OCI-LY7 (cell line): ENCODE data around the gene ZNRF2.

Experiments
- CTCF ChIP-seq: fragments of 200-600 bp; sonication (generic); conservative IDR thresholded peaks from 2 replicates; pipeline ENCODE4 v1.5.1; 2014; ENCODE audit warnings: mild to moderate bottlenecking, antibody characterized with exemption, low read length, moderate library complexity, mixed read lengths
- EZH2phosphoT487 ChIP-seq: fragments of 200-600 bp; sonication (generic); IDR thresholded peaks from 2 replicates; pipeline ENCODE4 v1.6.1; 2018; ENCODE audit warnings: low read depth, borderline replicate concordance, mild to moderate bottlenecking, mixed run types, antibody characterized with exemption, low read length, moderate library complexity, mixed read lengths

GRCh38 chr7:30395676-30396075 lies 111.3 kb downstream of the ZNRF2 start:
- TF ChIP-seq CTCF, result no peak
- no peak for TF ChIP-seq EZH2phosphoT487
